ENCODE data around the gene NRDE2.

NRDE2 gene

GRCh38 chr14:90297876-90298629 is 33.7 kb downstream of the NRDE2 start:
- Mint-ChIP-seq H3K4me1 (peaks cover 4% of the 10 kb centered on the region), H3K27me3 (ENCODE audit: low read depth) (no peaks in the 10 kb centered on the region), H3K27ac (no peak overlapping the region), H3K9me3 (no peaks in the 10 kb centered on the region), H3K36me3 (ENCODE audit: low read depth) (peaks cover 64% of the 10 kb centered on the region), H3K4me3 (no peak overlapping the region)
- TF ChIP-seq CTCF (IDR thresholded peaks at IDR 0.05; ENCODE audit: unreplicated experiment in 3 of 3): no peak

GRCh38 chr14:90296641-90297040 is 35.1 kb downstream of the NRDE2 start:
- Mint-ChIP-seq H3K27ac (no peak overlapping the region), H3K4me1 (peaks cover 1% of the 10 kb centered on the region), H3K9me3 (no peaks in the 10 kb centered on the region), H3K27me3 (ENCODE audit: low read depth) (no peaks in the 10 kb centered on the region), H3K36me3 (ENCODE audit: low read depth) (peaks cover 64% of the 10 kb centered on the region), H3K4me3 (no peak overlapping the region)
- TF ChIP-seq CTCF (IDR thresholded peaks at IDR 0.05; ENCODE audit: unreplicated experiment in 3 of 3): no peak

GRCh38 chr14:90295870-90296516 is 35.7 kb downstream of the NRDE2 start:
- H3K9me3 Mint-ChIP-seq: no peaks in the 10 kb centered on the region
- no peaks in the 10 kb centered on the region for H3K27me3 Mint-ChIP-seq (ENCODE audit: low read depth)
- no peaks in the 10 kb centered on the region for H3K4me1 Mint-ChIP-seq
- no peak overlapping the region for H3K27ac Mint-ChIP-seq
- peaks cover 61% of the 10 kb centered on the region for H3K36me3 Mint-ChIP-seq (ENCODE audit: low read depth)
- no peak for TF ChIP-seq CTCF (IDR thresholded peaks at IDR 0.05; ENCODE audit: unreplicated experiment in 3 of 3)
- H3K4me3 Mint-ChIP-seq: no peak overlapping the region

GRCh38 chr14:90294872-90295271 is 36.9 kb downstream of the NRDE2 start:
- Mint-ChIP-seq H3K27ac (no peak overlapping the region), H3K9me3 (no peaks in the 10 kb centered on the region), H3K27me3 (ENCODE audit: low read depth) (no peaks in the 10 kb centered on the region), H3K4me1 (no peaks in the 10 kb centered on the region), H3K36me3 (ENCODE audit: low read depth) (peaks cover 66% of the 10 kb centered on the region), H3K4me3 (no peak overlapping the region)
- TF ChIP-seq CTCF (IDR thresholded peaks at IDR 0.05; ENCODE audit: unreplicated experiment in 3 of 3): no peak

GRCh38 chr14:90293766-90294730 is 37.7 kb downstream of the NRDE2 start:
- Mint-ChIP-seq H3K4me1 (no peaks in the 10 kb centered on the region), H3K27ac (no peak overlapping the region), H3K9me3 (no peaks in the 10 kb centered on the region), H3K27me3 (ENCODE audit: low read depth) (no peaks in the 10 kb centered on the region), H3K4me3 (no peak overlapping the region), H3K36me3 (ENCODE audit: low read depth) (peaks cover 67% of the 10 kb centered on the region)
- TF ChIP-seq CTCF (IDR thresholded peaks at IDR 0.05; ENCODE audit: unreplicated experiment in 3 of 3): no peak
